Stimulated activated naive CD8-positive, alpha-beta T cell treated with anti-CD3 and anti-CD28 coated beads, Interleukin-15, Interleukin-2, amounts not matched to agents 100 ng/mL and 50 ng/mL, for 24 hours (primary cell): Measurements from ENCODE around the gene GPX5.
A peak's percentile ranks its signal among the peaks of the same experiment; 100 is the strongest.

Source experiments
- H3K27ac Mint-ChIP-seq: one replicate; pipeline ENCODE4 v1.8.0; 2021; ENCODE audit warnings: mild to moderate bottlenecking, mixed read lengths
- H3K27me3 Mint-ChIP-seq: one replicate; pipeline ENCODE4 v1.8.0; 2021; ENCODE audit warnings: mixed read lengths
- H3K36me3 Mint-ChIP-seq: one replicate; pipeline ENCODE4 v1.8.0; 2021; ENCODE audit warnings: low read depth, mixed read lengths
- H3K4me1 Mint-ChIP-seq: one replicate; pipeline ENCODE4 v1.8.0; 2021; ENCODE audit warnings: low read depth, mixed read lengths
- H3K4me3 Mint-ChIP-seq: one replicate; pipeline ENCODE4 v1.8.0; 2021; ENCODE audit warnings: mild to moderate bottlenecking, mixed read lengths
- H3K9me3 Mint-ChIP-seq: one replicate; pipeline ENCODE4 v1.8.0; 2021; ENCODE audit warnings: mixed read lengths

GPX5 gene, protein sequence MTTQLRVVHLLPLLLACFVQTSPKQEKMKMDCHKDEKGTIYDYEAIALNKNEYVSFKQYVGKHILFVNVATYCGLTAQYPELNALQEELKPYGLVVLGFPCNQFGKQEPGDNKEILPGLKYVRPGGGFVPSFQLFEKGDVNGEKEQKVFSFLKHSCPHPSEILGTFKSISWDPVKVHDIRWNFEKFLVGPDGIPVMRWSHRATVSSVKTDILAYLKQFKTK

DNA sequence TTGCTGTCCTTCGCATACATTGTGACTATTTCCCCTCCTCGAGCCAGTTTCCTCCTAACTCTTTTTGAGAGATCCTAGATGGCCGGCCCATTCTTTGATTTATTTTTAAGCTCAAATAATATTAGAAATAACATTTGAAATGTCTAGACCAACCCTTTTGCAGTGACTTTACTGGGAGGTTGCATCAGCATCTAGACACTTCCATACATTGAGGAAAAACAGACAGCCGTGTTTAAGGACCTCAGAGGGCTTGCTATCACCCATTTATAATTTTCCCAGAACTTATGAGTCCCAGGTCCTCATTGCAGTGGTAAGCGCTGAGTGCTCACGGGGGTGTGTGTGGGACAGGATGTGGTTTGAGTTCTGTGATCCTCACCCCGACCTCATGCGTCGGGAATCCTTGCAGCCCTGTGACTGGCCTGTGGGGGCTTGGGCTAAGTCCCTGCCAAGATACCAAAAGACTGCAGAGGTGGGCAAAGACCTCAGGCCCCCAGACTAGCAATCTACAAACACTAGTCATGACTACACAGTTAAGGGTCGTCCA lies at the start of gene GPX5:
Gene GPX5, plus strand, starts transcription at position 386 of the 544 bp plus-strand sequence. Its CDS starts 133 bp downstream, at position 519.
- peaks cover 26% of the 10 kb centered on the region for H3K4me1 Mint-ChIP-seq
- no peak within 1 kb of the TSS for H3K27ac Mint-ChIP-seq
- H3K4me3 Mint-ChIP-seq = no peak within 1 kb of the TSS
- H3K9me3 Mint-ChIP-seq = no peaks in the 10 kb centered on the region
- H3K27me3 Mint-ChIP-seq = peaks cover 53% of the 10 kb centered on the region
- H3K36me3 Mint-ChIP-seq = no peaks in the 10 kb centered on the region

DNA sequence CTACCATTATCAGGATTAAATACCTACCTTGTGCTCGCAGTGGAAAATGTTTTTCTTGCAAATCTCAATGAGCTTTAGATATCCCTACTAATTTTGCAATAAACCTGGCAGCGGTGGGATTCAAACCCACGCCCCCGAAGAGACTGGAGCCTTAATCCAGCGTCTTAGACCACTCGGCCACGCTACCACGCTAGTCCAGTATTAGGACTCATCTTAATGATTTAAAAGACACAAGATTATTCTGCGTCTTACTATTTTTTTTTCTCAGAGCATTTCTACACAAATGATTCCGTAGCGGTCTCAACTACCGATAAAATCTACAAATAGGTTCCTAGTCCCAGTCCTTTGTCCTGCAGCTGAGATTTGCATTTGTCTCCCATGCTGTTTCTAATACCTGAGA lies 47.2 kb upstream of the GPX5 start:
- Mint-ChIP-seq H3K27me3 (peaks cover 65% of the 10 kb centered on the region), H3K9me3 (no peaks in the 10 kb centered on the region), H3K4me3 (peak overlapping the region; percentile 58), H3K27ac (no peak overlapping the region), H3K4me1 (peaks cover 3% of the 10 kb centered on the region), H3K36me3 (no peaks in the 10 kb centered on the region)

DNA sequence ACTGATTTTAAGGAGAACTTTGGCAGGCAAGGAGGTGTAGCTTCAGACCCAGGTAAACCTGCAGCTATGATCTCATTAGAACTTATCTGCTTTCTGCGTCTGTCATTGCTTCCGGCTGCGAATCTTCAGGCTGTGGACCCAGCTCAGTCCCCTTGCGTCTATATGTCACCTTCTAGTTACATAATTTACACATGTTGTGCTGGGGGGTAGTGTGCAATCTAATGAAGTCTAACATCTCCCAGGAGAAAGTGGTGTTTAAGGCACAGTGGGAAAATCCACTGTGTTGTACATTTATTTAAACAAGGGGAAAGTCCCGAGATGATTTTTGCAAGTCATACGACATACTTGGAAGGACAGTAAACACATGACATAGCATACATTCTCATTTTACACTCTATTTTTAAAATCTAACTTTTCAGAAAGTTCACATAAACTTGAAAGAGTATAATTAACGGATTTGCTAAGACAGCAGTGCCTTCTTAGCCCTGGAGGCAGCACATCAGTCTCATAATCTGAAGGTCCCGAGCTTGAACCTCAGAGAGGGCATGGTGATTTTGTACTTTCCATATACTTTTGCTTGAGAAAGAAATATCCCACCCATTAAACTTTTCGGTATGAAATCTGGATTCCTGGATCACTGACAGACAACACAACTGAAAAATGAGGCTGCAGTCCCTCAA lies 45.3 kb upstream of the GPX5 start:
- Mint-ChIP-seq H3K27me3 (peaks cover 63% of the 10 kb centered on the region), H3K4me3 (no peak overlapping the region), H3K27ac (no peak overlapping the region), H3K9me3 (peaks cover 4% of the 10 kb centered on the region), H3K36me3 (no peaks in the 10 kb centered on the region), H3K4me1 (peaks cover 3% of the 10 kb centered on the region)

DNA sequence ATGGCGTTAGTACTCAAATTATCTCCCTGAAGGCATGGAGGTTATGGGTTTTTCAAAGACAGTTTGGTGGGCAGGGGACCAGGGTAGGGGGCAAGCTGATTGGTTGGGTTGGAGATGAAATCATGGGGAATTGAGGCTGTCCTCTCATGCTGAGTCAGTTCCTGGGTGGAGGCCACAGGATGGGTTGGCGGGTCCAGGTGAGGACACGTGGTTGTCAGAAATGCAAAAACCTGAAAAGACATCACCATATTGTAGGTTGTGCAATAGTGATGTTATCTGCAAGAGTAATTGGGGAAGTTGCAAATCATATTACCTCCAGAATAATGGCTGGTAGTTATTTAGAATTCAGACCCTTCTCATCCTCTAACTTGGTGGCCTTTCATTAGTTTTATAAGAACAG lies 40.2 kb upstream of the GPX5 start:
- H3K27ac Mint-ChIP-seq = no peak overlapping the region
- H3K27me3 Mint-ChIP-seq = peaks cover 63% of the 10 kb centered on the region
- H3K9me3 Mint-ChIP-seq = peaks cover 5% of the 10 kb centered on the region
- no peaks in the 10 kb centered on the region for H3K36me3 Mint-ChIP-seq
- H3K4me1 Mint-ChIP-seq = peaks cover 18% of the 10 kb centered on the region
- H3K4me3 Mint-ChIP-seq = no peak overlapping the region

DNA sequence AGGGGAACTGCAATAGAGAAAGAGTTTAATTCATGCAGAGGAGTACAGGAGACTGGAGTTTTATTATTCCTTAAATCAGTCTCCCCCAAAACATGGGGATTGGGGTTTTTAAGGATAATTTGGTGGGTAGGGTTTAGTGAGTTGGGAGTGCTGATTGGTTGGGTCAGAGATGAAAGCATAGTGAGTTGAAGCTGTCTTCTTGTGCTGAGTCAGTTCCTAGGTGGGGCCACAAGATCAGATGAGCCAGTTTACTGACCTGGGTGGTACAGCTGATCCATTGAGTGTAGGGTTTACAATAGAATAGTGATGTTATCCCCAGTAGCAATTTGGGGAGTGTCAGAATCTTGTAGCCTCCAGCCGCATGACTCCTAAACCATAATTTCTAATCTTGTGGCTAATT lies 39.1 kb upstream of the GPX5 start:
- Mint-ChIP-seq H3K36me3 (no peaks in the 10 kb centered on the region), H3K27me3 (peaks cover 61% of the 10 kb centered on the region), H3K4me1 (peaks cover 23% of the 10 kb centered on the region), H3K9me3 (peaks cover 5% of the 10 kb centered on the region), H3K4me3 (no peak overlapping the region), H3K27ac (no peak overlapping the region)

DNA sequence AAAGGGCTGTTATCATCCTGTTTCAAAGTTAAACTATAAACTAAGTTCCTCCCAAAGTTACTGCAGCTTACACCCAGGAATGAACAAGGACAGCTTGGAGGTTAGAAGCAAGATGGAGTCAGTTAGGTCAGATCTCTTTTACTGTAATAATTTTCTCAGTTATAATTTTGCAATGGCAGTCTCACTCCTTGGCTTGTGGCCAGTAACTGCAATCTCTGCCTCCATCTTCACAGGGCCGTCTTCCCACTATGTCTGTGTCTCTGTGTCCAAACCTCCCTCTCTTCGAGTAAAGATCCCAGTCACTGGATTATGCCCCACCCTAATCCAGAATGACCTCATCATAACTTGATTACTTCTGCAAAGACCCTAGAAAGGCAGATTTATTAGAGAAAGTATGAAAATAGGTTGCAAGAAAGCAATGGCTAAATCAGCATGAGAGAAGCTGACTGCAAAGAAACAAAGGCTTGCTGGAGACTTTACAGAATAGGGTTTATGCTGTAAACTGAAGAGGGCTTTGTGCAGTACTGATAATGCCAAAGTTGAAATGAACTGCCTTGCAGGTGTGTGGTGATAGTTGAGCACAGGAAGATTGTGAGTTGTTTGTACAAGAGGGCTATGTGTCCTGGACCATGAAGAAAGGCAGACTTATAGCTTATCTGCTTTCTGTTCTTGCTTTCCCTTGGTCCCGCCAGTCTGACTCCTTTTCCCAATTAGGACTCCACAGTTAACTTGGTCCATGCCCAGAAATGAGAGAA lies 38.5 kb upstream of the GPX5 start:
- H3K9me3 Mint-ChIP-seq = peaks cover 5% of the 10 kb centered on the region
- H3K27me3 Mint-ChIP-seq = peaks cover 61% of the 10 kb centered on the region
- H3K4me1 Mint-ChIP-seq = peaks cover 28% of the 10 kb centered on the region
- no peak overlapping the region for H3K4me3 Mint-ChIP-seq
- no peak overlapping the region for H3K27ac Mint-ChIP-seq
- H3K36me3 Mint-ChIP-seq = no peaks in the 10 kb centered on the region

DNA sequence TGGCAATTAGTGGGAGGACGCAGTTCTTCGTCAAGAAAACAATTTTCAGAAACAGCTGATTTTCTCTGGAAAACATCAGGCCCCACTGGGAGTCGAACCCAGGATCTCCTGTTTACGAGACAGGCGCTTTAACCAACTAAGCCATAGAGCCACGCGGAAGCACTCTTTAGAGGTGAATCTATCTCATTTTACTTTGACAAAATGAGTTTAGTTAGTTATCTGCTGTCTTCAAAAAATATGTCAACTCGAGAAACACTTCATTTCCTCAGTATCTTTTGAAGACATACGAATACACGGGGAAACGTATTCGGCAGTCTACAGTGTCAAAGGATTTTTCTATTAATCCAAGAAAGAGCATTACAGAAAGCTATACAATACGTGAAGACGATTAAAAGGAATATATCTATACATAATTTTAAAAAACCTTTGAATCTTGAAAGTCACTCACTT lies 36.7 kb upstream of the GPX5 start:
- peaks cover 28% of the 10 kb centered on the region for H3K4me1 Mint-ChIP-seq
- H3K27me3 Mint-ChIP-seq = peaks cover 65% of the 10 kb centered on the region
- peak overlapping the region; percentile 75 for H3K4me3 Mint-ChIP-seq
- H3K36me3 Mint-ChIP-seq = no peaks in the 10 kb centered on the region
- H3K27ac Mint-ChIP-seq = peak overlapping the region; percentile 73
- peaks cover 5% of the 10 kb centered on the region for H3K9me3 Mint-ChIP-seq

DNA sequence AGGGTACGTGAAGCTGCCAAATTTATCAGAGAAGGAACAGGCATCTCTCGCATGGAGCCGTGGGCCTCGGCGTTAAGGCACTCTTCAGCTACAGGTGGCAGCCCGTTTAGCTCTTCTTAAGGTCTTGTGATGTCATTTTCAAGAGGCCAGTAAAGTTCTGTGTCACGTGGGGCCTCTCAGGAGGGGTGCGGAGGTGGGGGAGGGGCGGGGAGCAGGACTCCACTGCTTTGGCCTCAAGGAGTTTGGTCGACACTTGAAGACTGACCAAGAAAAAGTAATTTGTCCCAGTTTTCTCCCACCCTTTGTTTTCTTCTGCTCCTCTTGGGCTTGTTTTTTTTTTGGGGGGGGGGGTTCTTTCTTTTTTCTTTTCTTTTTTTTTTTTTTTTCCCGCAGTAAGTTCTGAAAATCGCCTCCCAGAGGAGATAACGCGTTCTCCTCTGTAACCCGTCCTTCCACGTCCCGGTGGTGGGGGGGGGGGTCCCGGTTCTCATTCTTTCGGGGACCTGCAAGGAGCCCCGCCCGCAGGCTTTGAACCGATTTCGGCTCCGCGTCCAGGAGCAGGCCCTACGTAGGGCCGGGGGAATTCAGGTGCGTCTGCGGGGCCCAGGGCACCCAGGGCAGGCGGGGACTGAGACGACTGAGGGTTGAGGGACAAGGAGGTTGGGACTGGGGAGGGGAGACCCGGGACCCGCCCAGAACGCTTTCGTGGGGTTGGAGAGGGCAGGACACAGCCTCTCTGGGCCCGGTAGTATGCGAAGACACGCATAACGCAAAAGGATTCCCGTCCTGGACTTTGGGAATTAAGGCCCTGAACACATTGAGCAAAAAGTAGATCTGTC lies 36.1 kb upstream of the GPX5 start:
- H3K27me3 Mint-ChIP-seq = peaks cover 70% of the 10 kb centered on the region
- H3K4me1 Mint-ChIP-seq = peaks cover 28% of the 10 kb centered on the region

DNA sequence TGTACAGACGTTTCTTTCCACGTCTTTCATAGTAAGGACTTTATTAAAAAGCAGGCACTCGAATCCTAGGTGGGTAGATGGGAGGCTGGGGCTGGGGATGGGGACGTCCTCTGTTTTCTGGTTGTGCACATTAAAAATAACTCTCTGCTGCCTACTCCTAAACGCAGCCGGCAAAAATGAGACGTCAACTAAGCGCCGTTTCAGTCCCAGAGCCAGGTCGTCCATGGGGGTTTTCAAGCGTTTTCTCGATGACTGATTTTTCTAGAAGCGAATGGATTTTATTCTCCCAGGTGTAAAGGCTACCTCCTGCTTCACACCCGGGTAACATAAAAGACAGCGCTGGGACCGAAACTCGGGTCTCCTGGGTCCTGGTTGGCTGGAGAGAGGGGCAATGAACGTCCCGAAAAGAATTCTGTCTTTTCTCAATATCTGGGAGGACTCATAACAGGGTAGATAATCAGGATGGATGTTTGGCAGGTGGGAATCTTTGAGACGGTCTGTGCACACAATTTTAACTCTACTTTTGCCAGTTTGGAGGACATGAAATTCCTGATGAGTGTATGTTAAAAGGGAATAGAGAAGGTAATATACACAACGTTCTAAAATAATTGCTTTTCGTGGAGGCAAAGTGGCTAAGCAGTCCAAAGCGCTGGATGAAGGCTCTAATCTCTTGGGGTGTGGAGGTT lies 35.3 kb upstream of the GPX5 start:
- peaks cover 2% of the 10 kb centered on the region for H3K9me3 Mint-ChIP-seq
- H3K36me3 Mint-ChIP-seq = no peaks in the 10 kb centered on the region
- peak overlapping the region; percentile 75 for H3K4me3 Mint-ChIP-seq
- peaks cover 68% of the 10 kb centered on the region for H3K27me3 Mint-ChIP-seq
- peaks cover 28% of the 10 kb centered on the region for H3K4me1 Mint-ChIP-seq
- H3K27ac Mint-ChIP-seq = peak overlapping the region; percentile 32

More for the DNA sequence above, 36.1 kb upstream of the GPX5 start:
- Mint-ChIP-seq H3K36me3 (no peaks in the 10 kb centered on the region), H3K9me3 (peaks cover 5% of the 10 kb centered on the region), H3K4me3 (peak overlapping the region; percentile 75), H3K27ac (peak overlapping the region; percentile 32)

DNA sequence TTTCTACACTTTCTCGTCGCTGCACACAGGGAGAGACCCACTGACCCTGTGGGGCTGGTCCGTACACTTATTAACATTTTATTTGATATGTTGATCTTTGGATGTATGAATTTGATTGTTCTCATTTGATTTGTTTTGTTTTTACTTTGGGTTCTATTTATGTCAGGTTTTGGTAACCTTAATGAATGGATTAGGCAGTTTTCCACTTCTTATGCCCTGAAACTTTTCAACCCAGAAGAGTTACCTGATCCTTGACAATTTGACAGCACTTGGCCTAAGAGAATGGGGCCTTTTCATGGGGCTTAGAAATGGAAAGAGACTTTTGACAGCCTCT lies 33.7 kb upstream of the GPX5 start:
- Mint-ChIP-seq H3K27me3 (peaks cover 68% of the 10 kb centered on the region), H3K36me3 (no peaks in the 10 kb centered on the region), H3K4me1 (peaks cover 28% of the 10 kb centered on the region), H3K27ac (no peak overlapping the region), H3K9me3 (no peaks in the 10 kb centered on the region), H3K4me3 (no peak overlapping the region)

DNA sequence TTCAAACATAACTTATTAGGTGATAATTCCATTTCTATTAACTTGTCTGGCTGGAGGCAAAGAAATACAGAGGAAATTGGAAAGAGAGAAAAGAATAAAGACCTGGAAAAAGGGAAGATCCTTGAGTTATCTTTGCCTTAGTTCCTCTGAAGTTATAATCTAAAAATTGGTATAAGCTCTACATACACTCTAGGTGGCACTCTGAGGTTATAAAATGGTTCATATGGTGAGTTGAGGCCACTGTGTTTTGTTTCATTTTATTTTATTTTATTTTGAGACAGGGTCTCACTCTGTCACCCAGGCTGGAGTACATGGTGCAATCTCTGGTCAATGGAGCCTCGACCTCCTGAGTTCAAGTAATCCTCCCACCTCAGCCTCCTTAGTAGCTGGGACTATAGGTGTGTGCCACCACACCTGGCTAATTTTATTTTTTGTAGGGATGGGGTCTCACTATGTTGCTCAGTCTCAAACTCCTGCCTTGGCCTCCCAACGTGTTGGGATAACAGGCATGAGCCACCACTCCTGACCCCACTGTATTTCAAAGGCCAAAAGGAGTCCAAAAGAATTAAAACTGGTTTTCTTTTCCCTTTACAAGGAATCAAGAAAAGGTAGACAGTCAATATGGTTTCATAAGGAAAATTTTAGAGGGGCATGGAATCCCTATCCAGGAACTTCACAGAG lies 29.4 kb upstream of the GPX5 start:
- no peak overlapping the region for H3K4me3 Mint-ChIP-seq
- H3K9me3 Mint-ChIP-seq = no peaks in the 10 kb centered on the region
- H3K36me3 Mint-ChIP-seq = no peaks in the 10 kb centered on the region
- H3K27ac Mint-ChIP-seq = no peak overlapping the region
- H3K27me3 Mint-ChIP-seq = peaks cover 38% of the 10 kb centered on the region
- H3K4me1 Mint-ChIP-seq = peaks cover 7% of the 10 kb centered on the region

DNA sequence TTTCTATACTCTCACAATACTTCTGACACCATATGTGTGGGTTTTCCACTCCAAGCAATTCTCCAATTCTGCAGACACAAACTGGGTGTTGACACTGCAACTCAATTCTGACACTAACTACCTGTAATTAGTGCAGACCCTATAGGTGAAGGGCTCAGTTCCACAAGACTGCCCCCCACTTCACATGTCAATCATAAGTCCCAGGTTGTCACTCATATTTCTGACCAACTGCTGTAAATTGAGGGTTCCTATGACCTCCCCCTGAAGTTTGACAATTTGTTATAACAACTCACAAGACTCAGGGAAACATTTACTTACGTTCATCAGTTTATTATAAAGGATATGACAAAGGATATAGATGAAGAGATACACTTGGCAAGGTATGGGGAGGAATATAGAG lies 28.4 kb upstream of the GPX5 start:
- Mint-ChIP-seq H3K4me3 (no peak overlapping the region), H3K9me3 (no peaks in the 10 kb centered on the region), H3K27me3 (peaks cover 28% of the 10 kb centered on the region)

DNA sequence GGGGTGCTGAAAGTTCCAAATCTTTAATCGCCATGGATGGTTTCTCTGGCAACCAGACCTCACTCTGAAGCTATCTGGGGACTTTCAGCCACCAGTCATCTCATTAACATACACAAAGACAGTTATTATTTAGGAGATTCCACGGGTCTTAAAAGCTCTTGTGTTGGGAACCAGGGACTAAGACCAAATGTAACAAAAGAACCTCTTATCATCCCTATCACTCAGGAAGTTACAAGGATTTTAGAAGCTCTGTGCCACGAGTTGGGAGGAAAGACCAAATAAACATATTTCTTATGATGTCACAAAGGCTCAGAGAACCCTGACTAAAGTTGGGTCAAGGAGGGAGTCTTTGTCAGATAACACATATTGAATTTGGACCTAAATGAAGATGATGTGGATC lies 27.8 kb upstream of the GPX5 start:
- peaks cover 23% of the 10 kb centered on the region for H3K27me3 Mint-ChIP-seq
- no peaks in the 10 kb centered on the region for H3K36me3 Mint-ChIP-seq
- H3K4me1 Mint-ChIP-seq = no peaks in the 10 kb centered on the region
- H3K27ac Mint-ChIP-seq = no peak overlapping the region
- no peaks in the 10 kb centered on the region for H3K9me3 Mint-ChIP-seq
- H3K4me3 Mint-ChIP-seq = no peak overlapping the region

More for the DNA sequence above, 28.4 kb upstream of the GPX5 start:
- Mint-ChIP-seq H3K36me3 (no peaks in the 10 kb centered on the region), H3K27ac (no peak overlapping the region), H3K4me1 (no peaks in the 10 kb centered on the region)
